GM13977 (cell line): Measurements from ENCODE around the gene CRLF1.

Experiments used
- DNase-seq: peaks from one replicate; pipeline ENCODE4 v3.0.0; 2012; ENCODE audit warnings: low spot score
- CTCF ChIP-seq: IDR thresholded peaks from 2 replicates; pipeline ENCODE4 v1.5.1; 2012; ENCODE audit warnings: mild to moderate bottlenecking, control low read depth; ENCODE audit not compliant: insufficient read depth; ENCODE audit errors: extremely low read depth, missing control alignments
- in situ Hi-C: fragments of 300-500 bp; cut with MboI; formaldehyde crosslinking; loops from one replicate; pipeline ENCODE4 v1.12.0; 2022; ENCODE audit warnings: low sequenced_read_pairs, low pct_unique_long_range_greater_than_20kb, mixed read lengths, inconsistent platforms; ENCODE audit not compliant: unreplicated experiment

The CRLF1 gene

GRCh38 chr19:18612772-18613588, 6.4 kb upstream of the CRLF1 start, which contains the start of gene TMEM59L:
Gene TMEM59L, plus strand, starts transcription at chr19:18612870. Its CDS starts 89 bp downstream, at chr19:18612959.
- DNase-seq = peak; percentile 50
- TF ChIP-seq CTCF = no peak
- in situ Hi-C loops = no loop called here

- no peak for TF ChIP-seq CTCF
- peak; percentile 51 for DNase-seq
- in situ Hi-C loops = no loop called here
Measured at GRCh38 chr19:18612051-18612771, 5.6 kb upstream of the CRLF1 start.

- no peak for DNase-seq
- in situ Hi-C loops = no loop called here
- TF ChIP-seq CTCF = no peak
Measured at GRCh38 chr19:18611327-18612050, 4.9 kb upstream of the CRLF1 start.

GRCh38 chr19:18610556-18611326, 4.1 kb upstream of the CRLF1 start:
- peak; percentile 31 for DNase-seq
- TF ChIP-seq CTCF = no peak
- in situ Hi-C loops = no loop called here

GRCh38 chr19:18610245-18610555, 3.6 kb upstream of the CRLF1 start:
- in situ Hi-C loops = no loop called here
- TF ChIP-seq CTCF = no peak
- DNase-seq = peak; percentile 34

GRCh38 chr19:18609717-18610051, 3.1 kb upstream of the CRLF1 start:
- TF ChIP-seq CTCF = no peak
- in situ Hi-C loops = no loop called here
- no peak for DNase-seq
